NCI-H2196 treated with DMSO at 0.1 percent for 48 hours (cell line): ENCODE data around the gene SMARCE1.
A peak's percentile ranks its signal among the peaks of the same experiment; 100 is the strongest.

Experiments used
- DNase-seq: peaks from one replicate; lab custom pipeline; 2025; ENCODE audit not compliant: unreplicated experiment; lab: John Stamatoyannopoulos, UW

SMARCE1 gene

GRCh38 chr17:40646791-40647623, 611 bp downstream of the SMARCE1 start:
- no peak for DNase-seq

- no peak for DNase-seq
These were observed 1.7 kb downstream of the SMARCE1 start for GRCh38 chr17:40645943-40646342.

- DNase-seq = no peak
These were observed 2.3 kb downstream of the SMARCE1 start for GRCh38 chr17:40645291-40645690.

- DNase-seq = no peak
These were observed 9.7 kb downstream of the SMARCE1 start for GRCh38 chr17:40637931-40638330.

- DNase-seq = no peak
These were observed 13.7 kb downstream of the SMARCE1 start for GRCh38 chr17:40633871-40634270.

GRCh38 chr17:40632216-40632615, 15.4 kb downstream of the SMARCE1 start:
- DNase-seq = no peak

GRCh38 chr17:40629842-40630241, 17.8 kb downstream of the SMARCE1 start:
- DNase-seq = no peak

- no peak for DNase-seq
These were observed 22.3 kb downstream of the SMARCE1 start for GRCh38 chr17:40625311-40625710.

- no peak for DNase-seq
These were observed 24.0 kb downstream of the SMARCE1 start for GRCh38 chr17:40623419-40624210.

- no peak for DNase-seq
These were observed 25.1 kb downstream of the SMARCE1 start for GRCh38 chr17:40622509-40622928.

- DNase-seq = no peak
These were observed 26.0 kb downstream of the SMARCE1 start for GRCh38 chr17:40621578-40621977.

- no peak for DNase-seq
These were observed 26.6 kb downstream of the SMARCE1 start for GRCh38 chr17:40621019-40621418.

- no peak for DNase-seq
These were observed 28.6 kb downstream of the SMARCE1 start for GRCh38 chr17:40618754-40619625.

- no peak for DNase-seq
These were observed 29.9 kb downstream of the SMARCE1 start for GRCh38 chr17:40617678-40618240.

GRCh38 chr17:40616592-40616991, 31.0 kb downstream of the SMARCE1 start:
- no peak for DNase-seq

GRCh38 chr17:40615841-40616476, 31.7 kb downstream of the SMARCE1 start:
- DNase-seq = no peak

- DNase-seq = peak; percentile 9
These were observed 32.4 kb downstream of the SMARCE1 start for GRCh38 chr17:40615068-40615840.

GRCh38 chr17:40614431-40615067, 33.1 kb downstream of the SMARCE1 start:
- DNase-seq = no peak

GRCh38 chr17:40613467-40614154, 34.0 kb downstream of the SMARCE1 start:
- DNase-seq = no peak
